Endothelial cell of umbilical vein (primary cell): Measurements from ENCODE around the gene JPH2. TPM values are rescaled to one million over a fixed set of nuclear protein-coding genes. Genes with fewer than 3 reads are reported as not detected.

ENCODE experiments used
- BruUV-seq: library from RNA; stranded (reverse); fragments of 400-500 nt; replicated peaks from 2 replicates; lab custom pipeline; 2021; lab: Mats Ljungman, UMichigan
- CTCF ChIA-PET: fragments of 300-600, 350-600 bp; sonication (Branson Sonifier 250); formaldehyde crosslinking; loops from one replicate; lab custom pipeline; 2021; ENCODE audit warnings: antibody characterized with exemption, inconsistent platforms; lab: Charles Lee
- POLR2A ChIA-PET: fragments of 300-600, 350-600 bp; sonication (Branson Sonifier 250); formaldehyde crosslinking; loops from one replicate; lab custom pipeline; 2021; ENCODE audit warnings: antibody characterized with exemption, inconsistent platforms; lab: Charles Lee
- DNase-seq: peaks from one replicate; pipeline ENCODE4 v3.0.0-alpha.2; 2011; ENCODE audit warnings: low read depth, low spot score
- FAIRE-seq: peaks from 2 replicates; lab custom pipeline; 2011; peaks lifted over from hg19 to GRCh38; lab: Jason Lieb, UNC
- H2AFZ ChIP-seq: 2 replicates; pipeline ENCODE4 v1.6.0; 2012; ENCODE audit warnings: low read depth, low read length, control low read depth, inconsistent platforms
- H3K27ac ChIP-seq: 2 replicates; pipeline ENCODE4 v1.5.1; 2011; ENCODE audit warnings: low read depth, mild to moderate bottlenecking, control low read depth, low read length, moderate library complexity; ENCODE audit not compliant: insufficient read depth
- H3K27me3 ChIP-seq, 2 experiments: 2 replicates each; pipeline versions ENCODE4 v1.6.0 to v1.6.1; 2011; ENCODE audit warnings: low read length in 2 of 2, mixed read lengths in 1 of 2; ENCODE audit not compliant: control insufficient read depth in 2 of 2, insufficient read depth in 2 of 2
- H3K36me3 ChIP-seq, 2 experiments: 2 replicates in 1 of 2; 3 replicates in 1 of 2; pipeline ENCODE4 v1.5.1; 2011; ENCODE audit warnings: low read length in 2 of 2, mild to moderate bottlenecking in 1 of 2, moderate library complexity in 1 of 2; ENCODE audit not compliant: control insufficient read depth in 2 of 2, insufficient read depth in 2 of 2; ENCODE audit errors: extremely low read depth in 1 of 2
- H3K4me1 ChIP-seq: 3 replicates; pipeline ENCODE4 v1.5.1; 2011; ENCODE audit warnings: mild to moderate bottlenecking, low read length; ENCODE audit not compliant: control insufficient read depth, insufficient read depth; ENCODE audit errors: extremely low read depth
- H3K4me2 ChIP-seq: 2 replicates; pipeline ENCODE4 v1.6.1; 2011; ENCODE audit warnings: low read length, control low read depth, mixed read lengths; ENCODE audit not compliant: insufficient read depth
- H3K4me3 ChIP-seq, 3 experiments: fragments of 200-600 bp in 1 of 3; sonication (generic), shearing (Covaris generic) in 1 of 3; replicated peaks in 1 of 3; 2 replicates each; pipeline ENCODE4 v1.5.1; 2011 to 2016; ENCODE audit warnings: control low read depth in 3 of 3, low read length in 3 of 3, mild to moderate bottlenecking in 2 of 3, inconsistent platforms in 1 of 3, low read depth in 1 of 3, moderate library complexity in 1 of 3; ENCODE audit not compliant: insufficient read depth in 1 of 3
- H3K79me2 ChIP-seq: 2 replicates; pipeline ENCODE4 v1.6.0; 2012; ENCODE audit warnings: low read length, inconsistent platforms; ENCODE audit not compliant: control insufficient read depth, insufficient read depth
- H3K9ac ChIP-seq: replicated peaks from 2 replicates; pipeline ENCODE3; 2011; ENCODE audit warnings: low read length, control low read depth; ENCODE audit not compliant: insufficient read depth; ENCODE audit errors: extremely low read depth
- H3K9me1 ChIP-seq: replicated peaks from 3 replicates; pipeline ENCODE4 v1.6.0; 2011; ENCODE audit warnings: mild to moderate bottlenecking, low read length; ENCODE audit not compliant: control insufficient read depth, insufficient read depth; ENCODE audit errors: extremely low read depth
- H3K9me3 ChIP-seq: replicated peaks from 2 replicates; pipeline ENCODE4 v1.5.1; 2012; ENCODE audit warnings: low read length, inconsistent platforms; ENCODE audit not compliant: control insufficient read depth, insufficient read depth
- H4K20me1 ChIP-seq: replicated peaks from 2 replicates; pipeline ENCODE3; 2011; ENCODE audit warnings: mild to moderate bottlenecking, low read length; ENCODE audit not compliant: control insufficient read depth, insufficient read depth; ENCODE audit errors: extremely low read depth
- EZH2 ChIP-seq: IDR thresholded peaks from 2 replicates; pipeline ENCODE4 v1.6.1; 2012; ENCODE audit warnings: borderline replicate concordance, low read depth, mild to moderate bottlenecking, moderate library complexity, low read length, inconsistent platforms; ENCODE audit not compliant: severe bottlenecking
- FOS ChIP-seq: IDR thresholded peaks from 2 replicates; pipeline ENCODE4 v1.6.1; 2011; ENCODE audit warnings: mild to moderate bottlenecking, low read length, moderate library complexity, borderline replicate concordance; ENCODE audit not compliant: insufficient read depth
- GATA2 ChIP-seq: IDR thresholded peaks from 2 replicates; pipeline ENCODE4 v1.7.0; 2011; ENCODE audit warnings: low read depth, mild to moderate bottlenecking, moderate library complexity, mixed read lengths, low read length; ENCODE audit not compliant: insufficient read length, insufficient read depth
- JUN ChIP-seq: IDR thresholded peaks from 2 replicates; pipeline ENCODE4 v1.6.1; 2011; ENCODE audit warnings: borderline replicate concordance, low read depth; ENCODE audit not compliant: insufficient read length, insufficient read depth
- MAX ChIP-seq: IDR thresholded peaks from 2 replicates; pipeline ENCODE4 v1.6.1; 2011; ENCODE audit not compliant: insufficient read depth, insufficient read length
- MYC ChIP-seq: IDR thresholded peaks from one replicate; pipeline ENCODE4 v1.6.1; 2011; ENCODE audit warnings: mild to moderate bottlenecking, low read depth, low read length
- POLR2A ChIP-seq: IDR thresholded peaks from 2 replicates; pipeline ENCODE4 v1.6.1; 2012; ENCODE audit warnings: low read depth, mild to moderate bottlenecking, control low read depth, low read length
- POLR2AphosphoS5 ChIP-seq: IDR thresholded peaks from 2 replicates; pipeline ENCODE4 v1.6.1; 2012; ENCODE audit warnings: low read depth, mild to moderate bottlenecking, control low read depth, low read length, moderate library complexity; ENCODE audit not compliant: insufficient read depth
- dilution Hi-C: fragments of 300-500 bp; cut with MboI; formaldehyde crosslinking; loops from one replicate; pipeline ENCODE4 v1.15.0; 2019; ENCODE audit warnings: low sequenced_read_pairs; ENCODE audit not compliant: extremely low pct_ligation_motif_present
- intact Hi-C: fragments of 100-400 bp; cut with micrococcal nuclease; formaldehyde crosslinking; loops from one replicate; pipeline ENCODE4 v1.10.0; 2022
- polyA plus RNA-seq, 4 experiments: library from polyadenylated mRNA; depleted of rRNA in 3 of 4; stranded (reverse) in 3 of 4; unstranded in 1 of 4; fragments of >200 nt; gene quantifications; 2 replicates each; pipeline versions ENCODE4 v1.2.1 to v1.2.3, GENCODE V29; 2011 to 2012; ENCODE audit warnings: missing spikeins in 1 of 4
- total RNA-seq: library from RNA; stranded (reverse); gene quantifications from 2 replicates; pipeline ENCODE4 v1.2.3, GENCODE V29; 2021
- TF ChIP-seq, protein P1 (sequence below), 2 donors: IDR thresholded peaks; 1 replicate in 1 of 2; 2 replicates in 1 of 2; pipeline ENCODE4 v1.5.1; 2011; ENCODE audit warnings: low read length in 2 of 2, mild to moderate bottlenecking in 2 of 2, moderate library complexity in 2 of 2, control low read depth in 1 of 2, inconsistent platforms in 1 of 2, low read depth in 1 of 2; ENCODE audit not compliant: insufficient read depth in 1 of 2; ENCODE audit errors: extremely low read depth in 1 of 2

The JPH2 gene
- total and polyA plus RNA-seq, 2 donors (not counting 3 experiments of a cell fraction or from before 2014, with no cell fraction given), result not detected

- Histone ChIP-seq H3K27ac (no peak overlapping the region), H4K20me1 (no peaks in the 10 kb centered on the region), H3K4me1 (no peaks in the 10 kb centered on the region), H3K79me2 (no peaks in the 10 kb centered on the region), H3K36me3 (no peaks in the 10 kb centered on the region), H3K4me2 (no peak overlapping the region), H3K27me3 (no peaks in the 10 kb centered on the region), H3K9ac (no peak overlapping the region), H3K4me3 (no peak overlapping the region), H3K9me1 (no peaks in the 10 kb centered on the region), H3K9me3 (no peaks in the 10 kb centered on the region), H2AFZ (no peak overlapping the region)
- TF ChIP-seq FOS (no peak), JUN (no peak)
- dilution Hi-C loops (no loop called here), intact Hi-C loops (no loop called here)
- ChIA-PET POLR2A (interaction anchor here (0.6 kb wide), 1 partner anchor 187 kb away, joined by 3 read pairs; no protein-coding TSS in a partner anchor), CTCF (interaction anchor here (3.1 kb wide), 1 partner anchor 86 kb away, joined by 8 read pairs; the partner anchor contains the start of gene FITM2)
- no TSS peak for BruUV-seq
- DNase-seq, result no peak
- no peak for FAIRE-seq
These were observed 37.6 kb upstream of the JPH2 start for GRCh38 chr20:44224637-44225036.

DNA sequence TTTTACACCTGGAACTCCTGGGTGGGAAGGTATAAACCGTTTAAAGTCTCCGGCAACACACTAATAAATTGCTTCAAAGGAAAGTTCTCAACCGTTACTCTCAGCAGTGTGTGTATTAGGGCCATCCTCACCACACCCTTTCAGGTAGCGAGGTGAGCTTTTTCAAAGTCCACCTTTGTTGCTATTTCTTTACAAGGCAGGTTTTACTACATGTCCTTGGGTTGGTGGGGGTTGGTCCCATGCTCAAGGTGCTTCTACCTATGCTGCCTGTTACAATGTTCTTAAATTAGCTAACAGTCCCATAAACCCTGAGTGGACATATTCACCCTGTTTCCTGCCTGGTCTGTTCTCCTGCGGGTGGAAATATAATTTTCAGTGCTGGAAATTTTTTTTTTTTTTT is 36.7 kb upstream of the JPH2 start:
- DNase-seq, result no peak
- no peak overlapping the region for H3K27ac ChIP-seq
- no peaks in the 10 kb centered on the region for H3K9me3 ChIP-seq
- H3K27me3 ChIP-seq, result no peaks in the 10 kb centered on the region
- no peaks in the 10 kb centered on the region for H3K36me3 ChIP-seq
- no peaks in the 10 kb centered on the region for H3K79me2 ChIP-seq
- no peak overlapping the region for H3K4me3 ChIP-seq
- no peaks in the 10 kb centered on the region for H3K9me1 ChIP-seq
- dilution Hi-C loops, result no loop called here
- BruUV-seq, result no TSS peak
- ChIA-PET CTCF (interaction anchor here (3.1 kb wide), 1 partner anchor 87 kb away, joined by 8 read pairs; the partner anchor contains the start of gene FITM2), POLR2A (no interaction called here)
- FAIRE-seq, result no peak
- H3K9ac ChIP-seq, result no peak overlapping the region
- H4K20me1 ChIP-seq, result no peaks in the 10 kb centered on the region
- no peaks in the 10 kb centered on the region for H3K4me1 ChIP-seq
- intact Hi-C loops, result no loop called here
- TF ChIP-seq, protein P1, sequence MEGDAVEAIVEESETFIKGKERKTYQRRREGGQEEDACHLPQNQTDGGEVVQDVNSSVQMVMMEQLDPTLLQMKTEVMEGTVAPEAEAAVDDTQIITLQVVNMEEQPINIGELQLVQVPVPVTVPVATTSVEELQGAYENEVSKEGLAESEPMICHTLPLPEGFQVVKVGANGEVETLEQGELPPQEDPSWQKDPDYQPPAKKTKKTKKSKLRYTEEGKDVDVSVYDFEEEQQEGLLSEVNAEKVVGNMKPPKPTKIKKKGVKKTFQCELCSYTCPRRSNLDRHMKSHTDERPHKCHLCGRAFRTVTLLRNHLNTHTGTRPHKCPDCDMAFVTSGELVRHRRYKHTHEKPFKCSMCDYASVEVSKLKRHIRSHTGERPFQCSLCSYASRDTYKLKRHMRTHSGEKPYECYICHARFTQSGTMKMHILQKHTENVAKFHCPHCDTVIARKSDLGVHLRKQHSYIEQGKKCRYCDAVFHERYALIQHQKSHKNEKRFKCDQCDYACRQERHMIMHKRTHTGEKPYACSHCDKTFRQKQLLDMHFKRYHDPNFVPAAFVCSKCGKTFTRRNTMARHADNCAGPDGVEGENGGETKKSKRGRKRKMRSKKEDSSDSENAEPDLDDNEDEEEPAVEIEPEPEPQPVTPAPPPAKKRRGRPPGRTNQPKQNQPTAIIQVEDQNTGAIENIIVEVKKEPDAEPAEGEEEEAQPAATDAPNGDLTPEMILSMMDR (IDR thresholded peaks at IDR 0.05; ENCODE audit: extremely low read depth in 1 of 2, insufficient read depth in 1 of 2, low read depth in 1 of 2, low read length in 2 of 2), result no peak
- TF ChIP-seq EZH2 (no peak), FOS (no peak), POLR2AphosphoS5 (no peak), GATA2 (no peak), POLR2A (no peak), JUN (no peak), MAX (no peak), MYC (no peak)
- H2AFZ ChIP-seq, result no peak overlapping the region
- no peak overlapping the region for H3K4me2 ChIP-seq
